Calu3 (cell line): ENCODE results near the gene ARHGDIG. TPM values are rescaled to one million over a fixed set of nuclear protein-coding genes. Genes with fewer than 3 reads are reported as not detected.

Experiments
- BruUV-seq: library from RNA; stranded (reverse); fragments of 400-500 nt; replicated peaks from 2 replicates; lab custom pipeline; 2021; lab: Mats Ljungman, UMichigan
- CTCF ChIA-PET: fragments of 300-600 bp; sonication (Branson Sonifier 250); formaldehyde crosslinking; loops from one replicate; lab custom pipeline; 2022; ENCODE audit warnings: antibody characterized with exemption; lab: Charles Lee
- DNase-seq: peaks from one replicate; pipeline ENCODE4 v3.0.0; 2022
- H3K27ac Mint-ChIP-seq: one replicate; pipeline ENCODE4 v1.8.0; 2022; ENCODE audit warnings: mixed read lengths; ENCODE audit not compliant: unreplicated experiment
- H3K27me3 Mint-ChIP-seq: one replicate; pipeline ENCODE4 v1.8.0; 2022; ENCODE audit warnings: mixed read lengths; ENCODE audit not compliant: unreplicated experiment
- H3K36me3 Mint-ChIP-seq: one replicate; pipeline ENCODE4 v1.8.0; 2022; ENCODE audit warnings: mild to moderate bottlenecking, moderate library complexity, mixed read lengths; ENCODE audit not compliant: insufficient read depth, unreplicated experiment
- H3K4me1 Mint-ChIP-seq: one replicate; pipeline ENCODE4 v1.8.0; 2022; ENCODE audit warnings: mild to moderate bottlenecking, low read depth, mixed read lengths; ENCODE audit not compliant: unreplicated experiment
- H3K4me3 Mint-ChIP-seq: one replicate; pipeline ENCODE4 v1.8.0; 2022; ENCODE audit warnings: mild to moderate bottlenecking, low read depth, moderate library complexity, mixed read lengths; ENCODE audit not compliant: unreplicated experiment
- H3K9me3 Mint-ChIP-seq: one replicate; pipeline ENCODE4 v1.8.0; 2022; ENCODE audit warnings: low read depth, mixed read lengths; ENCODE audit not compliant: unreplicated experiment
- intact Hi-C: fragments of 100-400 bp; cut with micrococcal nuclease; formaldehyde crosslinking; loops from one replicate; pipeline ENCODE4 v1.10.0; 2022; ENCODE audit not compliant: unreplicated experiment
- total RNA-seq: library from RNA; stranded (reverse); gene quantifications from 2 replicates; pipeline ENCODE4 v1.2.3, GENCODE V29; 2022
- TF ChIP-seq, protein P1 (sequence below): fragments of 200-600 bp; IDR thresholded peaks from one replicate; pipeline ENCODE4 v1.8.0; 2022; ENCODE audit warnings: antibody characterized with exemption; ENCODE audit not compliant: unreplicated experiment

Gene ARHGDIG
- total RNA-seq, 1 experiment from 2014 or later, result not detected

DNA sequence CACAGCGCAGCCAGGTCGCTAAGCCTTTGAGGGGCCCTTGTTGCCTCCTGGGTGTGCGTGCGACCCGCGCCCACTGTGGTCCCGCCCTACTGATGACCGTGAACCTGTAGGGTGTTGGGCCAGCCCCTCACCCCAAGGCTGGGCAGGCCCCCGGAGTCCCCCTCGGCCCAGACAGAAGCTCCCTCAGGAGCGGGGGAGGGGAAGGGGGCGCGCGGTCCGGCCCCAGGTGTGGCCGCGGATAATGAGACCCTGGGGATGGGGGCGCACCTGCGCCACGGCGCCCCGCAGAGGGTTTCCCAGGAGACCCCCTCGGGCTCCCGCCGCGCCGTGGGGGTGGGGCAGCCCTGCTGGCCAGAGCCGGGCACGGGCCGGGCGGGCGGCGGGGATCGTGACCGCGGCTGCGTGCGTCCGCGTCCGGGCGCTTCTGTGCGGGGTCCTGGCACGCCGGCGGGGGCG, 358 bp upstream of the ARHGDIG start:
- TF ChIP-seq, protein P1, sequence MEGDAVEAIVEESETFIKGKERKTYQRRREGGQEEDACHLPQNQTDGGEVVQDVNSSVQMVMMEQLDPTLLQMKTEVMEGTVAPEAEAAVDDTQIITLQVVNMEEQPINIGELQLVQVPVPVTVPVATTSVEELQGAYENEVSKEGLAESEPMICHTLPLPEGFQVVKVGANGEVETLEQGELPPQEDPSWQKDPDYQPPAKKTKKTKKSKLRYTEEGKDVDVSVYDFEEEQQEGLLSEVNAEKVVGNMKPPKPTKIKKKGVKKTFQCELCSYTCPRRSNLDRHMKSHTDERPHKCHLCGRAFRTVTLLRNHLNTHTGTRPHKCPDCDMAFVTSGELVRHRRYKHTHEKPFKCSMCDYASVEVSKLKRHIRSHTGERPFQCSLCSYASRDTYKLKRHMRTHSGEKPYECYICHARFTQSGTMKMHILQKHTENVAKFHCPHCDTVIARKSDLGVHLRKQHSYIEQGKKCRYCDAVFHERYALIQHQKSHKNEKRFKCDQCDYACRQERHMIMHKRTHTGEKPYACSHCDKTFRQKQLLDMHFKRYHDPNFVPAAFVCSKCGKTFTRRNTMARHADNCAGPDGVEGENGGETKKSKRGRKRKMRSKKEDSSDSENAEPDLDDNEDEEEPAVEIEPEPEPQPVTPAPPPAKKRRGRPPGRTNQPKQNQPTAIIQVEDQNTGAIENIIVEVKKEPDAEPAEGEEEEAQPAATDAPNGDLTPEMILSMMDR, result no peak
- Mint-ChIP-seq H3K9me3 (no peaks in the 10 kb centered on the region), H3K36me3 (peaks cover 4% of the 10 kb centered on the region), H3K4me3 (no peak overlapping the region), H3K4me1 (peaks cover 9% of the 10 kb centered on the region), H3K27me3 (peaks cover 41% of the 10 kb centered on the region), H3K27ac (no peak overlapping the region)
- intact Hi-C loops, result no loop called here
- CTCF ChIA-PET, result no interaction called here
- BruUV-seq, result no TSS peak
- DNase-seq, result no peak

DNA sequence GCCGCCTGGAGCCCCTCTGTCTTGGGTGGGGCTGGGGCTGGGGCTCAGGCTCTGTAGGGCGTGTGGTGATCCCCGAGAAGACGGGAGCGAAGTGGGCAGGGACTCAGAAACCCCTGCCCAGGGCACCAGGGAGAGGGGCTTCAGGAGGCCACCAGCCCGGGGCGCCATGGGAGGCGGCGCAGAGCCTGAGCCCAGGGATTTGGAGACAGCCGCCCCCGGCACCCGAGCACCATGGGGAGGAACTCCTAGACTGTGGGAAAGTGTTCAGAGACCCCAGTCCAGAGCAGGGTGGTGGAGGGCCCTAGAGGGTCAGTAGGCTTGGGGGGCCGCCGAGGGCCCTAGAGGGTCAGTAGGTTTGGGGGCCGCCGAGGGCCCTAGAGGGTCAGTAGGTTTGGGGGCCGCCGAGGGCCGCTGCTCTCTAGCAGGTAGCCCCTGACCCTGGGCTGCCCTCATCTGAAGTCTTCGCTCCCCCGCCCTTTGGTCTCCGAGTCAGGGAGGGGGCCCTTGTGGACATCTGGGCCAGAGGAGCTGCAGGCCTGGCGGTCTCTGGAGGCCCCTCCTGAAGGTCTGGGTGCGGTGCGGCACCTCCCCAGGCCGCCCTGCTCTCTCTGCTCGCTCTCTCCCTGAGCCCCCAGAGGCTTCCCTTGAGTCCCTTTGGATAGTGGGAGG, 734 bp downstream of the ARHGDIG start:
- CTCF ChIA-PET, result no interaction called here
- no peak for DNase-seq
- H3K4me1 Mint-ChIP-seq, result peaks cover 9% of the 10 kb centered on the region
- intact Hi-C loops, result no loop called here
- peaks cover 9% of the 10 kb centered on the region for H3K36me3 Mint-ChIP-seq
- no peak overlapping the region for H3K27ac Mint-ChIP-seq
- no TSS peak for BruUV-seq
- TF ChIP-seq, protein P1, result no peak
- H3K27me3 Mint-ChIP-seq, result peaks cover 40% of the 10 kb centered on the region
- peak overlapping the region; percentile 40 for H3K4me3 Mint-ChIP-seq
- no peaks in the 10 kb centered on the region for H3K9me3 Mint-ChIP-seq

DNA sequence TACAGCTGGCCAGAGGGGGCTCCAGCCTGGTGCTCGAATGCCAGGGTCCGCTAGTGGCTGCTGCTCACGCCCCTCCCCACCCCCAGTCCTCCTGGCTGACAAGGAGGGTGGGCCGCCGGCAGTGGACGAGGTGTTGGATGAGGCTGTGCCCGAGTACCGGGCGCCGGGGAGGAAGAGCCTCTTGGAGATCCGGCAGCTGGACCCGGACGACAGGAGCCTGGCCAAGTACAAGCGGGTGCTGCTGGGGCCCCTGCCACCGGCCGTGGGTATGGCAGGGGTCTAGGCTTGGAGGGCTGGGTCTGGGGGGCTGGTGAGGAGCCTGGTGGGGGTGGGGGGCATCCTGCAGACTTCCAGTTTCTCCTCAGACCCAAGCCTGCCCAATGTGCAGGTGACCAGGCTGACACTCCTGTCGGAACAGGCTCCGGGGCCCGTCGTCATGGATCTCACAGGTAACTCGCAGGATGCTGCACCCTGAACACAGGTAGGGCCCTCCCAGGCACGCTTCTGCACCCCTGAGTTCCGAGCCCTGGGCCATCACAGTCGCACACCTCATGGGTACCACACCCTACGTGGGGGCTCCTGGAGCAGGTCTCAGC, 1.4 kb downstream of the ARHGDIG start:
- intact Hi-C loops, result no loop called here
- CTCF ChIA-PET, result no interaction called here
- peak overlapping the region; percentile 40 for H3K4me3 Mint-ChIP-seq
- TF ChIP-seq, protein P1, result no peak
- no peak for DNase-seq
- H3K4me1 Mint-ChIP-seq, result peaks cover 9% of the 10 kb centered on the region
- no peak overlapping the region for H3K27ac Mint-ChIP-seq
- peaks cover 9% of the 10 kb centered on the region for H3K36me3 Mint-ChIP-seq
- no peaks in the 10 kb centered on the region for H3K9me3 Mint-ChIP-seq
- H3K27me3 Mint-ChIP-seq, result peaks cover 34% of the 10 kb centered on the region
- no TSS peak for BruUV-seq

DNA sequence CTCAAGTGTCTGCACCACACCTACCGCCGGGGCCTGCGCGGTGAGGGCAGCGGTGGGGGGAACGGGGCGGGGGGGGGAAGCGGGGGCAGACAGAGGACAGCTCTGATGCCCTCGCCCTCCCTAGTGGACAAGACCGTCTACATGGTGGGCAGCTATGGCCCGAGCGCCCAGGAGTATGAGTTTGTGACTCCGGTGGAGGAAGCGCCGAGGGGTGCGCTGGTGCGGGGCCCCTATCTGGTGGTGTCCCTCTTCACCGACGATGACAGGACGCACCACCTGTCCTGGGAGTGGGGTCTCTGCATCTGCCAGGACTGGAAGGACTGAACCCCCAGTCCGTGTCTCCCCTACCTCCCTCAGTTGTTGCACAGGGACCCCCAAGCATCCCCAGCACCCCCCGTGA, 2.1 kb downstream of the ARHGDIG start:
- H3K27ac Mint-ChIP-seq, result no peak overlapping the region
- H3K27me3 Mint-ChIP-seq, result peaks cover 28% of the 10 kb centered on the region
- CTCF ChIA-PET, result interaction anchor here (0.6 kb wide), 1 partner anchor 76 kb away, joined by 3 read pairs; no protein-coding TSS in a partner anchor

More for the DNA sequence above, 2.1 kb downstream of the ARHGDIG start:
- Mint-ChIP-seq H3K36me3 (peaks cover 16% of the 10 kb centered on the region), H3K4me3 (no peak overlapping the region), H3K4me1 (peaks cover 9% of the 10 kb centered on the region), H3K9me3 (no peaks in the 10 kb centered on the region)
- DNase-seq, result no peak
- TF ChIP-seq, protein P1, result no peak
- no TSS peak for BruUV-seq
- intact Hi-C loops, result no loop called here
